ENCODE measurements around the gene APLP2.

DNA sequence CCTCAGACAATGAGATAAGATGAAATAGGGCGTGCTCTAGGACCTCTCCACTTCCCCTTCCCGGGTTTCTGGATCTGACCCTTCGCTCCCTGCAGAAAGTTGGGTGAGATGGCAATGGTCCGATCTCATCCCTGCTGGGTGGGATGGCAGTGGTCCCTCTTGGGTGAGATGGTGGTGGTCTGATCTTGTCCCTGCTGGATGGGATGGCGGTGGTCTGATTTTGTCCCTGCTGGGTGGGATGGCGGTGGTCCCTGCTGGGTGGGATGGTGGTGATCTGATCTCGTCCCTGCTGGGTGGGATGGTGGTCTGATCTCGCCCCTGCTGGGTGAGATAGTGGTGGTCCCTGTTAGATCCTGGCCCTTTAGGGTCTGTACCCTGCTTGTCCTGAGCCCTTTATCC, 111.2 kb downstream of the APLP2 start:
- TF ChIP-seq, protein P1, sequence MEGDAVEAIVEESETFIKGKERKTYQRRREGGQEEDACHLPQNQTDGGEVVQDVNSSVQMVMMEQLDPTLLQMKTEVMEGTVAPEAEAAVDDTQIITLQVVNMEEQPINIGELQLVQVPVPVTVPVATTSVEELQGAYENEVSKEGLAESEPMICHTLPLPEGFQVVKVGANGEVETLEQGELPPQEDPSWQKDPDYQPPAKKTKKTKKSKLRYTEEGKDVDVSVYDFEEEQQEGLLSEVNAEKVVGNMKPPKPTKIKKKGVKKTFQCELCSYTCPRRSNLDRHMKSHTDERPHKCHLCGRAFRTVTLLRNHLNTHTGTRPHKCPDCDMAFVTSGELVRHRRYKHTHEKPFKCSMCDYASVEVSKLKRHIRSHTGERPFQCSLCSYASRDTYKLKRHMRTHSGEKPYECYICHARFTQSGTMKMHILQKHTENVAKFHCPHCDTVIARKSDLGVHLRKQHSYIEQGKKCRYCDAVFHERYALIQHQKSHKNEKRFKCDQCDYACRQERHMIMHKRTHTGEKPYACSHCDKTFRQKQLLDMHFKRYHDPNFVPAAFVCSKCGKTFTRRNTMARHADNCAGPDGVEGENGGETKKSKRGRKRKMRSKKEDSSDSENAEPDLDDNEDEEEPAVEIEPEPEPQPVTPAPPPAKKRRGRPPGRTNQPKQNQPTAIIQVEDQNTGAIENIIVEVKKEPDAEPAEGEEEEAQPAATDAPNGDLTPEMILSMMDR (conservative IDR thresholded peaks at IDR 0.05) = no peak
- no peak for TF ChIP-seq ZFX (IDR thresholded peaks at IDR 0.05)

All from C4-2B (cell line).